ENCODE measurements around the gene CDH23.

GRCh38 chr10:71434760-71435394, 38.2 kb downstream of the CDH23 start:
- no peak for TF ChIP-seq POLR2A (IDR thresholded peaks at IDR 0.05)
- TF ChIP-seq POLR2AphosphoS5 (IDR thresholded peaks at IDR 0.05): no peak
- no peak for TF ChIP-seq CTCF (IDR thresholded peaks at IDR 0.05)
- TF ChIP-seq EP300 (IDR thresholded peaks at IDR 0.05): no peak

Data from suprapubic skin (tissue), 4 donors.